Hepatocyte (in vitro differentiated cells): ENCODE measurements around the gene EVA1A. TPM values are rescaled to one million over a fixed set of nuclear protein-coding genes. Genes with fewer than 3 reads are reported as not detected.

Source experiments
- DNase-seq: peaks from one replicate; pipeline ENCODE4 v3.0.0-alpha.2; 2016; ENCODE audit warnings: low spot score
- H2AFZ ChIP-seq: fragments of 200-600 bp; sonication (generic); 2 replicates; pipeline ENCODE4 v1.6.0; 2016; ENCODE audit warnings: antibody characterized with exemption, mild to moderate bottlenecking
- H3K27ac ChIP-seq: fragments of 200-600 bp; sonication (generic); 2 replicates; pipeline ENCODE4 v1.5.1; 2016; ENCODE audit warnings: mild to moderate bottlenecking
- H3K27me3 ChIP-seq: fragments of 200-600 bp; sonication (generic); 2 replicates; pipeline ENCODE4 v1.6.1; 2016
- H3K36me3 ChIP-seq: fragments of 200-600 bp; sonication (generic); replicated peaks from 2 replicates; pipeline ENCODE4 v1.5.1; 2016; ENCODE audit warnings: low read depth; ENCODE audit not compliant: insufficient read depth
- H3K4me1 ChIP-seq: fragments of 200-600 bp; sonication (generic); 2 replicates; pipeline ENCODE4 v1.5.1; 2016; ENCODE audit warnings: mild to moderate bottlenecking, moderate library complexity; ENCODE audit not compliant: insufficient read depth
- H3K4me2 ChIP-seq: fragments of 200-600 bp; sonication (generic); 2 replicates; pipeline ENCODE4 v1.6.0; 2016
- H3K4me3 ChIP-seq: fragments of 200-600 bp; sonication (generic); 2 replicates; pipeline ENCODE4 v1.5.1; 2016; ENCODE audit warnings: mild to moderate bottlenecking
- H3K79me2 ChIP-seq: fragments of 200-600 bp; sonication (generic); 2 replicates; pipeline ENCODE4 v1.6.0; 2017; ENCODE audit warnings: mild to moderate bottlenecking
- H3K9me2 ChIP-seq: fragments of 200-600 bp; sonication (generic); replicated peaks from 2 replicates; pipeline ENCODE4 v1.6.0; 2017; ENCODE audit warnings: mild to moderate bottlenecking; ENCODE audit not compliant: insufficient read depth
- H3K9me3 ChIP-seq: fragments of 200-600 bp; sonication (generic); 2 replicates; pipeline ENCODE4 v1.5.1; 2016; ENCODE audit warnings: low read depth, mild to moderate bottlenecking
- H4K20me1 ChIP-seq: fragments of 200-600 bp; sonication (generic); 2 replicates; pipeline ENCODE4 v1.6.0; 2016; ENCODE audit warnings: mild to moderate bottlenecking; ENCODE audit not compliant: insufficient read depth, poor library complexity, severe bottlenecking
- CTCF ChIP-seq: fragments of 200-600 bp; sonication (generic); IDR thresholded peaks from 2 replicates; pipeline ENCODE4 v1.5.1; 2016; ENCODE audit warnings: antibody characterized with exemption, mild to moderate bottlenecking; ENCODE audit not compliant: poor library complexity
- EZH2 ChIP-seq: fragments of 200-600 bp; sonication (generic); IDR thresholded peaks from 2 replicates; pipeline ENCODE4 v1.6.1; 2016; ENCODE audit warnings: antibody characterized with exemption, mild to moderate bottlenecking, borderline replicate concordance
- EZH2phosphoT487 ChIP-seq: fragments of 200-600 bp; sonication (generic); IDR thresholded peaks from one replicate; pipeline ENCODE4 v1.6.1; 2018; ENCODE audit warnings: antibody characterized with exemption, mild to moderate bottlenecking, low read depth, moderate library complexity; ENCODE audit not compliant: unreplicated experiment, severe bottlenecking
- WGBS: methylation state at CpG from one replicate; pipeline ENCODE4 v1.1.6; 2016; ENCODE audit warnings: low lambda C conversion rate; ENCODE audit errors: missing lambda C conversion rate; 5-methylcytosine and 5-hydroxymethylcytosine counted together
- polyA plus RNA-seq: library from polyadenylated mRNA; unstranded; fragments of >200 nt; fragmentation: Nextera tagmentation; extraction: Ambion mirVana; gene quantifications from 2 replicates; pipeline ENCODE4 v1.2.1, GENCODE V29; 2016
- total RNA-seq: library from RNA; depleted of rRNA; stranded (reverse); fragments of >200 nt; gene quantifications from 2 replicates; pipeline ENCODE4 v1.2.3, GENCODE V29; 2014

EVA1A gene
- total and polyA plus RNA-seq, 2 experiments from 2014 or later = 15.3 to 30.8 TPM

GRCh38 chr2:75533135-75533534, 27.6 kb downstream of the EVA1A start:
- no peak for TF ChIP-seq EZH2phosphoT487
- TF ChIP-seq EZH2 = no peak
- TF ChIP-seq CTCF = no peak
- WGBS = 87% methylated on average over 3 of the region's 3 CpGs
- DNase-seq = no peak
- Histone ChIP-seq H3K4me1 (no peaks in the 10 kb centered on the region), H3K27ac (no peak overlapping the region), H3K79me2 (peaks cover 30% of the 10 kb centered on the region), H3K27me3 (no peaks in the 10 kb centered on the region), H3K9me2 (no peaks in the 10 kb centered on the region), H2AFZ (no peak overlapping the region), H3K4me2 (no peak overlapping the region), H4K20me1 (no peaks in the 10 kb centered on the region), H3K36me3 (no peaks in the 10 kb centered on the region), H3K9me3 (no peaks in the 10 kb centered on the region), H3K4me3 (no peak overlapping the region)

DNA sequence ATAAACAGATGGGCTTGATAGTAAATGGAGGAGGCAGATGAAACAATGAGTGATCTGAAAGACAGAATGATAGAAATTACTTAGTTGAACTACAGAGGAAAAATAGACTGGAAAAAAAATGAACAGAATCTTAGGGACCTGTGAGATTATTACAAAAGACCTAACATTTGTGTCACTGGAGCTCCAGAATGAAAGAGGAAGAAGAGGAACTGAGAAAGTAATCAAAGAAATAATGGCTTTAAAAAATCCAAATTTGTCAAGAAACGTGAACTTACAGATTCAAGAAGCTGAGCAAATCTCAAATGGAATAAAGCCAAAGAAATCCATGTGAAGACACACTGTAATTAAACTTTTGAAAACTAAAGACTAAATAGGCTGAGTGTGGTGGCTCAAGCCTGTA, 28.3 kb downstream of the EVA1A start:
- no peaks in the 10 kb centered on the region for H3K9me2 ChIP-seq

GRCh38 chr2:75528221-75528977, 32.3 kb downstream of the EVA1A start:
- Histone ChIP-seq H3K4me3 (no peak overlapping the region), H2AFZ (no peak overlapping the region), H3K79me2 (peaks cover 22% of the 10 kb centered on the region), H3K36me3 (no peaks in the 10 kb centered on the region), H3K27me3 (no peaks in the 10 kb centered on the region), H3K27ac (no peak overlapping the region), H3K4me2 (no peak overlapping the region), H3K9me3 (no peaks in the 10 kb centered on the region), H3K9me2 (no peaks in the 10 kb centered on the region), H3K4me1 (no peaks in the 10 kb centered on the region), H4K20me1 (no peaks in the 10 kb centered on the region)
- no peak for DNase-seq
- 48% methylated on average over 5 of the region's 5 CpGs for WGBS
- TF ChIP-seq CTCF (no peak), EZH2phosphoT487 (no peak), EZH2 (no peak)

More for the DNA sequence above, 28.3 kb downstream of the EVA1A start:
- Histone ChIP-seq H3K9me3 (no peaks in the 10 kb centered on the region), H3K4me3 (no peak overlapping the region), H3K4me1 (no peaks in the 10 kb centered on the region), H3K79me2 (peaks cover 30% of the 10 kb centered on the region), H3K4me2 (no peak overlapping the region), H3K27ac (no peak overlapping the region), H3K27me3 (no peaks in the 10 kb centered on the region), H4K20me1 (no peaks in the 10 kb centered on the region), H2AFZ (no peak overlapping the region), H3K36me3 (no peaks in the 10 kb centered on the region)
- no peak for DNase-seq
- no peak for TF ChIP-seq EZH2
- no peak for TF ChIP-seq CTCF
- no peak for TF ChIP-seq EZH2phosphoT487
- WGBS = 95% methylated on average over 1 of the region's 1 CpG
